NCI-H2107 (cell line): Measurements from ENCODE around the gene SUSD4.

Source experiments
- DNase-seq: peaks from one replicate; lab custom pipeline; 2025; lab: John Stamatoyannopoulos, UW

SUSD4 gene

GRCh38 chr1:223180731-223181321 is 183.2 kb downstream of the SUSD4 start:
- DNase-seq = no peak

- no peak for DNase-seq
Observed at GRCh38 chr1:223179786-223180185, 184.2 kb downstream of the SUSD4 start.

DNA sequence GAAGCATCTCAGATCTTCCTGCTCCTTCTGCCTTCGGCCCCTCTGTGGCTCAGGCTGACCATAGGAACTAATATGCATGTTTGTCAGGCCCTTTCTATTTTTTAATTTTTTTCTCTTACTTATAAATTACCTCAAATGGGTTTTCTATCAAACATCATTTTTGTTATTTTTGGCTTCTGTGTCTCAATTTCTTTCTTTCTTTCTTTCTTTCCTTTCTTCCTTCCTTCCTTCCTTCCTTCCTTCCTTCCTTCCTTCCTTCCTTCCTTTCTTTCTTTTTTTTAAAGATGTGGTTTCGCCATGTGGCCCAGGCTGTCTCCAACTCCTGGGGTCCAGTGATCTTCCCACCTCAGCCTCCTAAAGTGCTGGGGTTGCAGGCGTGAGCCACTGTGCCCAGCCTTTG is 184.7 kb downstream of the SUSD4 start:
- DNase-seq = no peak

DNA sequence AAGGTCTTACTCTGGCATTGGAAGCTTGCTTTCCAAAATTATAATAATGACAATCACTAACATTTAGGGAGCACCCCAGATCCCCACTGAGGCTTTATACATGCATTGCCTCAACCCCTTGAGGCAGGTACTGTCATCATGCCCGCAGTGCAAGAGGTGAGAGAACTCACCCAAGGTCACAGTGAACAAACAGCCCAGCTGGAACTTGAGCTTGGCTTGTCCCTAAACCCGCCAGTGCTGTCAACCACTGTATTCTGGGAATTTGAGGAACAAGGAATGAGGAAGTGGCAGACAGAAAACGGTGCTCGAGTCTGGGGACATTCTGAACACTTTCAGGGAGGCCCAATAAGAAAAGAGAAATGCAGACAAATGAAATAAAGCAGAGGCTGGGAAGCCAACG is 186.3 kb downstream of the SUSD4 start:
- DNase-seq = no peak

DNA sequence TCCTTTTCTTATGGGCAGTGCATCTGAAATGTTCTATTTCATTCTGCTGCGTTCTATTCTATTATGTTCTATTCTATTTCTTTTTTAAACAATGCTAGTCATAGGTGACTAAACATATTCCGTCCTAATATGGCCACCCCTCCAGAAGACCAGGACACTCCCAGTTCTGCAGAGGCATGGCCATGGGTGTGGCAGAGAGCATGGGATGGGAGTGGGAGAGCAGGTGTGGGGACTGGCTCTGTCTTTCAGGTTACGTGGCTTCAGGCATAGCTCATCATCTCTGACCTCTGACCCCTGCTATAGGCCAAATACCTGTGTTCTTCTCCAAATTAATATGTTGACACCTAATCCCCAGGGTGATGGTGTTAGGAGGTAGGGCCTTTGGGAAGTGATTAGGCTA is 187.5 kb downstream of the SUSD4 start:
- no peak for DNase-seq

- no peak for DNase-seq
Observed at GRCh38 chr1:223175633-223176032, 188.3 kb downstream of the SUSD4 start.

DNA sequence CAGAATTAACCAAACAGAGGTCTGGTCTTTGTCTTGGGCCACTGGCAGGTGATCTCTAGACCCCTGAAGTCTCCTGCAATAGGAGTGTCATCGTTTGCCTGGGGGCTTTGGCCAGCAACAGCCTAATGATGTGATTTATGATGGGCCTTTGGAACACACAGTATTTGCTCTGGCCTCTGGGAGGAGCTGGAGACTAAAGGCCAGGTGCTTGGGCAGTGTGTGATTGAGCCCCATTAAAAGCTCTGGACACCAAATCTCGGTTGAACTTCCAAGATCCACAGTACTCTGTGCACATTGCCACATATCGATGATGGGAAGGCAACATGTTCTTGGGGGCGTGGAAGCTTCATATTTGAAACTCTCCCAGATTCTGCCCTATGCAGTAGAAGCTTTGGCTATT is 188.9 kb downstream of the SUSD4 start:
- no peak for DNase-seq
